ENCODE data around the gene NR1H4. TPM values are rescaled to one million over a fixed set of nuclear protein-coding genes. Genes with fewer than 3 reads are reported as not detected.

Gene NR1H4
- total and polyA plus RNA-seq, 2 of the 8 experiments (the other 6 are each of a cell fraction or from before 2014, with no cell fraction given): not detected

DNA sequence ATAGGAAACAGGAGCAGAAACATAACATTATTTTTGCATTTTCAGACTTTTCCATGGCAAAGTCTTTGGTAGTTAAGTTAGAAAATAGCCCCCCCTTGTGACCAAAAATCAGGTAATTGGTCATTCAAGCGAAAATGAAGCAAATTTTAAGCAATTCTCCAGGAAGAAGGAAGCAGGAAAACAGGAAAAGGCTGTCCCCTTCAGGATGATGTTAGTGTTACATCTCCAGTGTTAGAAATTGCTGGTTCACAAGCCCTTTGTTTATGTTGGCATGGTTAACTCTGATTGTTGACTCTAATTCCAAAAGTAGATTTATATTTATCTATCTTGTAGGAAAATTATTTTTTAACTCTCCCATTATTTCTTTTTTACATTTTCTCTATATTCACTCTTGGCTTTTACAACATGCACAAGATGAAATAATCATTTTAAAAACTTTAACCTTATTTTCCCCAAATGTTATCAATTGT is 81.0 kb downstream of the NR1H4 start (continued):
- TF ChIP-seq RAD21 (IDR thresholded peaks at IDR 0.05 in 1 of 2, conservative IDR thresholded peaks at IDR 0.05 in 1 of 2; ENCODE audit: low read depth in 2 of 2, low read length in 2 of 2) (peak; percentile 97 to 99), BRCA1 (IDR thresholded peaks at IDR 0.05; ENCODE audit: low read depth, low read length) (peak; percentile 25; the same call in 1 of the 2 replicates)

Data from H1 (cell line).